ENCODE data around the gene TKT.

- TF ChIP-seq CTCF (conservative IDR thresholded peaks at IDR 0.05; ENCODE audit: low read depth, low read length) (no peak), MAFK (IDR thresholded peaks at IDR 0.05; ENCODE audit: low read depth, low read length) (no peak), POLR2A (IDR thresholded peaks at IDR 0.05; ENCODE audit: low read depth, low read length) (no peak), CHD1 (IDR thresholded peaks at IDR 0.05; ENCODE audit: low read depth, low read length) (no peak), RAD21 (IDR thresholded peaks at IDR 0.05; ENCODE audit: low read length) (no peak)
Measured at GRCh38 chr3:53213276-53213675, 42.5 kb downstream of the TKT start.

All from IMR-90 (cell line).